GM12878 (cell line): Measurements from ENCODE around the gene IL19.

Experiments
- ASH2L ChIP-seq: fragments of 300-600, 200-600 bp; sonication (generic); IDR thresholded peaks from 2 replicates; pipeline ENCODE4 v1.6.1; 2017; ENCODE audit warnings: low read depth, mild to moderate bottlenecking, borderline replicate concordance
- BCLAF1 ChIP-seq: fragments of 450-650 bp; IDR thresholded peaks from 2 replicates; pipeline ENCODE4 v1.6.1; 2017; ENCODE audit warnings: antibody characterized with exemption, mild to moderate bottlenecking, moderate library complexity
- CTCF ChIP-seq, 3 experiments: IDR thresholded peaks in 2 of 3; conservative IDR thresholded peaks in 1 of 3; 2 replicates each; pipeline ENCODE4 v1.5.1; 2011; ENCODE audit warnings: low read depth in 3 of 3, low read length in 3 of 3, mild to moderate bottlenecking in 3 of 3, control low read depth in 2 of 3, moderate library complexity in 2 of 3, inconsistent platforms in 1 of 3, mixed read lengths in 1 of 3; ENCODE audit not compliant: control insufficient read depth in 2 of 3, insufficient read depth in 1 of 3; ENCODE audit errors: extremely low read depth in 1 of 3
- EZH2 ChIP-seq: IDR thresholded peaks from 2 replicates; pipeline ENCODE4 v1.6.1; 2012; ENCODE audit warnings: low read depth, mild to moderate bottlenecking, control low read depth, inconsistent platforms, low read length, borderline replicate concordance; ENCODE audit not compliant: control insufficient read depth
- GABPA ChIP-seq: IDR thresholded peaks from 2 replicates; pipeline ENCODE4 v1.6.1; 2014; ENCODE audit warnings: antibody characterized with exemption, low read depth, mild to moderate bottlenecking, inconsistent platforms
- GATAD2B ChIP-seq: fragments of 450-650 bp; conservative IDR thresholded peaks from 2 replicates; pipeline ENCODE4 v1.6.1; 2017; ENCODE audit warnings: low read depth, mild to moderate bottlenecking, moderate library complexity
- HCFC1 ChIP-seq: fragments of 150-350 bp; IDR thresholded peaks from 2 replicates; pipeline ENCODE4 v1.6.1; 2014; ENCODE audit warnings: low read length
- NFIC ChIP-seq: IDR thresholded peaks from 2 replicates; pipeline ENCODE4 v1.6.1; 2012; ENCODE audit warnings: low read depth, mild to moderate bottlenecking, inconsistent platforms, low read length, moderate library complexity
- POLR2A ChIP-seq: IDR thresholded peaks from 2 replicates; pipeline ENCODE4 v1.6.1; 2011; ENCODE audit warnings: low read depth, mild to moderate bottlenecking, low read length
- POLR2AphosphoS5 ChIP-seq: IDR thresholded peaks from 2 replicates; pipeline ENCODE4 v1.6.1; 2011; ENCODE audit warnings: mild to moderate bottlenecking, low read length, inconsistent platforms
- SKIL ChIP-seq: fragments of 450-650 bp; IDR thresholded peaks from 2 replicates; pipeline ENCODE4 v1.6.1; 2017; ENCODE audit warnings: mild to moderate bottlenecking, low read depth, inconsistent platforms; ENCODE audit not compliant: poor library complexity, severe bottlenecking
- SPI1 ChIP-seq: IDR thresholded peaks from 2 replicates; pipeline ENCODE4 v1.6.1; 2011; ENCODE audit warnings: low read depth, mild to moderate bottlenecking, low read length, moderate library complexity, borderline replicate concordance; ENCODE audit not compliant: insufficient read depth
- YY1 ChIP-seq: IDR thresholded peaks from 2 replicates; pipeline ENCODE4 v1.6.1; 2011; ENCODE audit warnings: low read depth, mild to moderate bottlenecking, low read length
- ZBTB33 ChIP-seq: fragments of 450-650 bp; IDR thresholded peaks from 2 replicates; pipeline ENCODE4 v1.6.1; 2017; ENCODE audit warnings: mild to moderate bottlenecking

GRCh38 chr1:206783506-206783905 lies 12.9 kb downstream of the IL19 start:
- no peak for TF ChIP-seq SPI1
- TF ChIP-seq NFIC, result no peak
- no peak for TF ChIP-seq HCFC1
- TF ChIP-seq POLR2A, result no peak
- no peak for TF ChIP-seq SKIL
- TF ChIP-seq CTCF (IDR thresholded peaks at IDR 0.05 in 2 of 3, conservative IDR thresholded peaks at IDR 0.05 in 1 of 3; ENCODE audit: control insufficient read depth in 2 of 3, extremely low read depth in 1 of 3, insufficient read depth in 1 of 3, low read depth in 3 of 3, low read length in 3 of 3), result no peak
- TF ChIP-seq GATAD2B, result no peak
- TF ChIP-seq ASH2L, result no peak
- no peak for TF ChIP-seq EZH2
- TF ChIP-seq POLR2AphosphoS5, result no peak
- TF ChIP-seq BCLAF1, result no peak
- no peak for TF ChIP-seq GABPA
- no peak for TF ChIP-seq ZBTB33
- no peak for TF ChIP-seq YY1
